K562 treated with DMSO at 1 percent for 12 hours (cell line): ENCODE data around the gene ZAR1L. TPM values are rescaled to one million over a fixed set of nuclear protein-coding genes. Genes with fewer than 3 reads are reported as not detected.

Source experiments
- total RNA-seq: library from RNA; unstranded; fragments of 300-600 nt; gene quantifications from 2 replicates; pipeline ENCODE4 v1.2.3, GENCODE V29; 2022; ENCODE audit not compliant: insufficient read depth

ZAR1L gene
- total RNA-seq: not detected in 2 replicates

GRCh38 chr13:32315238-32316027, at the start of gene ZAR1L, which contains the start of gene BRCA2:
ZAR1L (minus strand) TSS chr13:32315363; CDS start chr13:32311925, 3,438 bp downstream.
BRCA2 (plus strand) TSS chr13:32315508; CDS start chr13:32316461, 953 bp downstream.

Other genes with a start within 250 kb of the ZAR1L start
- 3.0 and 11.0 TPM in 2 replicates for gene BRCA2, start 145 bp upstream of the ZAR1L start, total RNA-seq
- gene N4BP2L1, start 112.8 kb upstream of the ZAR1L start, total RNA-seq: not detected in 2 replicates
- gene N4BP2L2, start 223.4 kb upstream of the ZAR1L start, total RNA-seq: 5.5 and 22.9 TPM in 2 replicates